Activated T-helper 1 cell treated with anti-CD3 and anti-CD28 coated beads, Interleukin-2, amount 50 U/mL, for 16 hours (primary cell): ENCODE data around the gene DIO1.

Experiments used
- DNase-seq, 2 donors: peaks; one replicate each; pipeline ENCODE4 v3.0.0-alpha.2; 2020; ENCODE audit warnings: low read depth in 1 of 2, low spot score in 1 of 2

DIO1 gene

GRCh38 chr1:53942127-53942957 lies 48.4 kb downstream of the DIO1 start:
- DNase-seq: no peak

DNA sequence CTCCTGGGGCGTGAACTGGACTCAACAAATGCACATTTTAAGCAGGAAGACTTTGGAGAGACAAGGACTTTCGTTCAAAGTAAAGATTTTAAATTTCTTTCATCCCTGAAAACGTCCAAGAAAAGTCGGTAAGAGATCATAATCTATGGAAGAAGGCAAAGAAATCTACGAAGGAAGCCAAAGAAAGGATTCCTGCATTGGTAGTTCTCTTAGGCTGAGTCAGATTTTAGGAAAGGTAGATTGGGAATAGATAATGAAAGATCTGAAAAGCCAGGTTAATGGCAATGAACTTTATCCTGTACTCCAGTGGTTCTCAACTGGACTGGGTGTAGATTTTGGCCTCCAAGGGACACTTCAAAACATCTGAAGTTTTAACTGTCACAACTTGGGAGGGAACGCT lies 49.1 kb downstream of the DIO1 start:
- no peak for DNase-seq

DNA sequence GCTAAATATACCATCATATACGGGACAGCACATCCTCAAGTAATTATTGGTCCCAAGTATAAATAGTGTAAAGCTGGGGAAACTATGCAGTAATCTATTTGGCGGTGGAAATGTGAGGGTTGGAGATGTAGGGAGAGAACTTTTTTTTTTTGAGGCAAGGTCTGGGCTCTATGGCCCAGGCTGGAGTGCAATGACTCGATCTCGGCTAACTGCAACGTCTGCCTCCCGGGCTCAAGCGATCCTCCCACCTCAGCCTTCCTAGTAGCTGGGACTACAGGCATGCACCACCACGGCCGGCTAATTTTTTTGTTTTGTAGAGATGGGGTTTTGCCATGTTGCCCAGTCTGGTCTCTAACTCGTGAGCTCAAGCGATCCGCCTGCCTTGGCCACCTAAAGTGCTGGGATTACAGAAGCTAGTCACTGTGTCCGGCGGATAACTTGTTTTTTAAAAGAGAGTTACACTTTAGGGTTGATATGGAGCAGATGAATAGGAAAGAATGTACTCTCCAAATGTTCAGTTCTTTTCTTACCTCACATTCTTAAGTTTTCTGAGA lies 49.6 kb downstream of the DIO1 start:
- DNase-seq: no peak

DNA sequence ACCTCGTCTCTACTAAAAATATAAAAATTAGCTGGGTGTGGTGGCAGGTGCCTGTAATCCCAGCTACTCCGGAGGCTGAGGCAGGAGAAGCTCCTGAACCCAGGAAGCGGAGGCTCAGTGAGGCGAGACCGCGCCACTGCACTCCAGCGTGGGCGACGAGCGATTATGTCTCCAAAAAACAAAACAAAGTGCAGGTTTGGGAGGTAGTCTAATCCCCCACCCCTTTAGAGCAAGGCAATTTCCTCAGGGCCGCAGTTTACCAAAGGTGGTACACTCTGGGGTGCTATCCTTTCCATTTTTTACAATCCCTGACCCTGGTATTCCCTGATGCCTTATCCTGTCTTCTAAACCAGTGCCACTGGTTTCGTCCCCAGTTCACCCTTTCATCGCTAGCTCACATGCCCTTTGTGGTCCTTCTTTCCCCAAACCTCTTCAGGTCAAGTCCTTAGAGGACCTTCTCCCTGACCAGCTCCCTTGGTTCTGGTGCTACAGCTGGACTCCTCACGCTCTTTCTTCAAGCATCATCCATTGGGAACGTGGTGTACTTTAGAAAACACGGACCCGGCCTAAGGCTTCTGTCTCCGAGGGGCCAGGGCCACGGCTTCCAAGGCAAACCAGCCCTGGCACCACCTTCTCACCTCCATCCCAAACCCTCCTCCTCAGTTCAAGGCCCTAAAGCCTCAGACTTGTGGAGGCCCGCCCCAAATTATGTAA lies 50.6 kb downstream of the DIO1 start:
- no peak for DNase-seq

DNA sequence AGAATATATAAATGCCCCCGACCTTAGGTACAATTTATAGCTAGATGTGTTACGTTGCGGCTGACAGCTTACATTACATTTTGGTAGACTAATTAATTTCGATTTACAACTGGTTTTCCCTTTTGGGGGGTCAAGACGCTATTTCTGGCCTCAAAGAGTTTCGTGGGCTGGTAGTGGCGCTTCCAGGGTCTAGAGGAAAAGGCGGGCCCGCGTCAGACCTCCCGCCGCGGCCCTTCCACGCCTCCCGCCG lies 51.1 kb downstream of the DIO1 start:
- DNase-seq: no peak

- peak; percentile 98 to 100 for DNase-seq
Observed at GRCh38 chr1:53945433-53946251, 51.7 kb downstream of the DIO1 start, which contains the start of gene IFT25. IFT25 (minus strand) TSS chr1:53945699; CDS start chr1:53940082, 5,617 bp downstream.

GRCh38 chr1:53946252-53947171 lies 52.5 kb downstream of the DIO1 start, which contains the start of gene LRRC42:
LRRC42 (plus strand) TSS chr1:53946350; CDS start chr1:53952000, 5,650 bp downstream.
- no peak for DNase-seq

DNA sequence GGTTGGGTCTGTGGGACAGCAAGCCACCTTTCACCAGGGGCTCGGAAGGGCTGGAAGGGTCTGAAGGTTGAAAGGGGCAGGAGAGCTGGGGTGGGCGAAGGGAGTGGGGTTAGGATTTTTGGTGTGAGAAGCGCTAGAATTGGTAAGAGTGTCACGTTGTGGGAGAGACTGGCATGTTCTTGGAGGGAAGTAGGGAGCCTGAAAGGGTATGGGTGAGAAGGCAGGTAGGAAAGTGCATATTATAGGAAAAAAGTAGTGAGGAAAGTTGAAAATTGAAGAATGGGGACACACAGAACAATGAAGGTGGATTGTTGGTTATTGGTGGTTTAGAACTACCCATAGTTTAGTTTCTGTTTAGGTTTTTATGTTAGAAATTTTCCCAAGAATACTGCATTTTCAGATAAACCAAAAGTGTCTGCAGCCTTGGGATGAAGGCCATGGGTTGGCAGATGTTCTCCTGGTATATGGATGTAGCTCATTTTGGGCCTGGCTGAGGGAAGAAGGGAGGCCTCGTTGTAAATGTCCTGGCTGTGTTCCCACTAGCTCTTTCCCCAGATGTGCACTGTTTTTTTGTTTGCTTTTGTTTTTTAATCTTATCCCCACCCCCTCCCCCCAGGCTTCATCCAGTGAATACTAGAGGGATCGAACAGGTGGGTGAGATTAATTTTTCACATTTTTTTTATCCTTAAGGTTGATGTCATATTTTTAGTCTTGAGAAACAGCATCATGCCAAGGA lies 53.4 kb downstream of the DIO1 start:
- no peak for DNase-seq

GRCh38 chr1:53948291-53948690 lies 54.3 kb downstream of the DIO1 start:
- no peak for DNase-seq

DNA sequence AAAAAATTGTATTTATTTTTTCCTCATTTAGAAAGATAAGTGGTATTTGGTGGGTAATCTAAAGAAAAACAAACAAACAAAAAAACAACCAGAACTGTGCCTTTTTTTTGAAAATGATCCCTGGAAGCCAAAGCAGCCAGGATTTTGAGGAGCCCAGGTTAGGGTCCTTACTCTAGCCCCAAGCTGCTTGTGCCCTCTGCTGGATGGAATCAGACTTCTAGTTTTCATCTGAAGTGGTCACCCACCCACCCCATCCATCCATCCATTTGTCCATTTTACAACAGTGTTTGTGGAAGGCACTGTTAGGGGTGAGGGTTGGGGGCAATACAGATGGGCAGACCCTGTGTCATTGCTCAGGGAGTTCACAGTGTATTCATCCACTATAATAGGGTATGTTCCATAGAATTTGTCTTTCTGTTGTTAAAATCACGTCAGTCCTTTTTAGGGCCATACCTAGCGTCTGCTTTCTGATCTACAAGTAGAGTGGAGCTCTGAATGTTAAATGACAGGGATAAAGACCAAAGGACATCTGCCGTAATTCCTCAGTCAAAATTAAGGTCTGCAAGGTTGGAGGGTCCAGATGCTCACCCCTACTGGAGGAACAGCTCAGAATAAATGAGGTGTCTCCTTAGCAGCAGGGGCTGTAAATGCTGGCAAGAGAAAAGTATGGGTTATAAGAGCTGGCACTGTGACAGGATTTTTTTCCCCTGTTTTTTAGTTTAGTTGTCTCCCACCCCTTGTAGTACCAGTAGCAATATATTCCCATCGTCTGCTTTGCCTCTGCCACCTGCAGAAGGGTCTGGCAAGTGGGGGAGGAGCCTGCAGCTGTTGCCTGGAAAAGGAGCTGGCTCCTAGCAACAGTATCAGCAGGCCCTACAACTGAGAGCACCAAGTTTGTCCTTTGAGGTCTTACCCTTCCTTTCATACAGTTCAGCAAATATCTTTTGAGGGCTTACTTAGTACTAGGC lies 55.3 kb downstream of the DIO1 start:
- DNase-seq: no peak

- no peak for DNase-seq
Observed at GRCh38 chr1:53951697-53952096, 57.7 kb downstream of the DIO1 start.

DNA sequence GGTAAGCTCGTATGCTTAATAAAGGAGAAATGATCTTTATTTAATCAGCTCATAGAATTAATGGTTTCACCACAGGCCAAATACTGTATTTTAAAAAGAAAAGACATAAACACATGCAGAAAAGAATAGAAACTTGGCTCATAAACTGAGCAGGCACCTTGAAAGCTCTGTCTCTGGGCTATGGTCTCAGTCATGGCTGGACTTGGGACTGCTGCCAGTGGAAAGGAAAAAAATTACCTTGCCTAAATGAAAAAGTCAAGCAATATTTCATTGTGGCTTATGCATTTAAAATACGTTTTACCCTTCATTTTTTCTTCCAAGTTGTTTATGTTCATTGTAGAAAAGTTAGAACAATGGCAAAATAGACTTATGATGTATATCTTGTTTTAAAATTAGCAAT lies 60.1 kb downstream of the DIO1 start:
- DNase-seq: no peak

DNA sequence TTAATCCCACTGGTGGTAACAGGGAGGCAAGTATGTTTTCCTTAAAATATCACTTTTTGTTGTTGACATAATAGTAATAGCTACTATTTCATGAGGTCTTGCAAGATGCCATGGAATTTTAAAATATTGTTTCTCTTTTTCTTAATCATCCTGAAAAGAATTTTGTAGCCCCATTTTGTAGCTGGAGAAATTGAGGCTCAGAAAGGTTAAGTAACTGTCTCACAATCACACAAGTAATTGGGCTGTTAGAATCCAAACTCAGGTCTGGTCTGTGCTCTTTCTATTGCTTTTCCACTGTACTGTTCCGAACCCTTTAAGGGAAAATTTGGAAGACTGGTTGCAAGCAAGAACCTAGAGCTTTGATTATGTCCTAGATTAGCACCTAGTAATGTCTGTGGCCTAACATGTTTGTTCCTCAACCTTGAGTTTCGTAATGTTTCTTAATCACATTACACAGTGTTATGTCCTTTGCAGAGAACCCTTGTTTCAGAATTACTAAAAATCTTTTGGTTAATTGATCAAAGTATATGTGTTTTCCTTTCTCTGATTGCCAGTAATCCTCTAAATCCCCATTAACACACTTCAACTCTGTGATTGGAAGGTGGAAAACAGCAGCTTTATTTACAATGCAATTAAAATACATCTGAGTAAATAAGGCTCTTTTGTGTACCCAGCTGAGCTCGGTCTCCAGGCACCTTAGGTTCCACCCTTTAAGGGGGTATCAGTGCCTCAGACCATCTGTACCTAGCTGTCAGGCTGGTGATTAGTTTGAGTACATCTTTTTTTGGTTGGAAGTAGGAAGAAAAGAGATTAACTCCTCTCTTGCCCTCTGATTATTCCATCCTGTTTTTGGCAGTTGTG lies 62.6 kb downstream of the DIO1 start:
- no peak for DNase-seq

DNA sequence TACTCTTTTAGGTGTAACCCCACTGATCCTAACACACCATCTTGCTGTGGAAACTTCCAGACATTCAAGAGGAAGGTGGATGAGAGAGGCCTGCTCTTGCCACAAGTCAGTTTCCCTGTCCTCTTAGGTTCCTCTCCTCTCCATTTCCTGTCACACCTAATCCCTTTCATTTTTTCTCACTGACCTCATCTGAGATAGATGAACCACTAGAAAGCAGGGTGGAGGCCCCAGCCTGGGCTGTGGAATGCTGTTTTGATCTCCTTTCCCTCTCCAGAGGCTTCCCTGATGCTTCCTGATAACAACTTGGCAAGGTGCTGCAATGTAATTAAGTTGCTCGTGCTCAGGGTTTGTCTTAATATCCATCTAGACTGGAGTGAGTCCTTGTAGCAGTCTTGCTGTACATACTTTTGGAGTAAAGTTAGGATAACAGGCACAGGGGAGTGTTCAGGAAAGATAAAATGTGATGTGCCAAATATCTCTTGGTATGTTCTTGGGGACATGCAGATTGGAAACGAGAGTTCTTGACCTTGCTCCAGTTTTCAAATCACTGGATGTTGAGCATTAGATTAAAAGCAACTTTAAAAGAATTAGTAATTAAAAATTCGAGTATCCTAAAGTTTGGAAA lies 63.3 kb downstream of the DIO1 start:
- no peak for DNase-seq

DNA sequence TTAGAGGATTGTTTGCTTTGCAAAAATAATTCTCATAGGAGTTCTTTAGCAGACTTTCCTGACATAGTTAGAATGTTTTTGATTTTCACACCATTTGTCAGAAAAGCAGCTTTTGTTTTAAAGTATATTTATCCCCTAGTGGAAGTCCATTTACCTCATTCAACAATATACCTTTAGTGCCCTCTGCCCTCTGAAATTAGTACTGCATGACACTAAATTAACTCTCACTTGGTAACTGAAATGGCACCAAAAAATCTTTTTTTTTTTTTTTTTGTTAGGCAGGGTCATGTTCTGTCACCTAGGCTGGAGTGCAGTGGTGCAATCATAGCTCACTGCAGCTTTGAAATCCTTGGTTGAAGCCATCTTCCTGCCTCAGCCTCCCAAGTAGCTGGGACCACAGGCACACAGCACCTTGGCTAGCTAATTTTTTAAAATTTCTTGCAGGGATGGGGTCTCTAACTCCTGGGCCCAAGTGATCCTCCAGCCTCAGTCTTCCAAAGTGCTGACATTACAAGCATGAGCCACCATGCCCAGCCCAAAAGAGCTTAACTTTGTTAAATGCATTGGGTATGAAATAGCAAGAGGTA lies 65.8 kb downstream of the DIO1 start:
- no peak for DNase-seq
